WTC11 (cell line): ENCODE measurements around the gene TMED9. TPM values are rescaled to one million over a fixed set of nuclear protein-coding genes. Genes with fewer than 3 reads are reported as not detected.
A peak's percentile ranks its signal among the peaks of the same experiment; 100 is the strongest.

ENCODE experiments used
- ATAC-seq: fragments of 200-7000 bp; cut with Tn5 transposase; 2 replicates; pipeline ENCODE4 v1.10.0; 2021; ENCODE audit warnings: mild to moderate bottlenecking, moderate library complexity
- CTCF ChIA-PET: fragments of 300-600 bp; sonication (Branson Sonifier 250); formaldehyde crosslinking; loops from one replicate; lab custom pipeline; 2021; ENCODE audit warnings: antibody characterized with exemption; lab: Charles Lee
- POLR2A ChIA-PET: fragments of 350-600 bp; sonication (Branson Sonifier 250); formaldehyde crosslinking; loops from one replicate; lab custom pipeline; 2021; ENCODE audit warnings: antibody characterized with exemption; lab: Charles Lee
- DNase-seq: peaks from one replicate; pipeline ENCODE4 v3.0.0; 2021; ENCODE audit warnings: low spot score
- H3K27ac Mint-ChIP-seq: 2 replicates; pipeline ENCODE4 v1.8.0; 2021; ENCODE audit warnings: mixed read lengths
- H3K27me3 Mint-ChIP-seq: 2 replicates; pipeline ENCODE4 v1.8.0; 2021; ENCODE audit warnings: low read depth, mild to moderate bottlenecking, moderate library complexity, mixed read lengths
- H3K36me3 Mint-ChIP-seq: 2 replicates; pipeline ENCODE4 v1.8.0; 2021; ENCODE audit warnings: mixed read lengths
- H3K4me1 Mint-ChIP-seq: 2 replicates; pipeline ENCODE4 v1.8.0; 2022; ENCODE audit warnings: mixed read lengths
- H3K4me3 Mint-ChIP-seq: 2 replicates; pipeline ENCODE4 v1.8.0; 2021; ENCODE audit warnings: mild to moderate bottlenecking, moderate library complexity, mixed read lengths
- H3K9me3 Mint-ChIP-seq: 2 replicates; pipeline ENCODE4 v1.8.0; 2021; ENCODE audit warnings: mixed read lengths
- ATF3 ChIP-seq: sonication (generic); formaldehyde crosslinking; conservative IDR thresholded peaks from 2 replicates; pipeline ENCODE4 v1.8.1; 2022; ENCODE audit warnings: mild to moderate bottlenecking, missing genetic modification reagents
- CBFB ChIP-seq: sonication (generic); formaldehyde crosslinking; IDR thresholded peaks from 2 replicates; pipeline ENCODE4 v1.8.1; 2022; ENCODE audit warnings: mild to moderate bottlenecking, low read depth, missing genetic modification reagents
- CREM ChIP-seq: sonication (generic); formaldehyde crosslinking; IDR thresholded peaks from 2 replicates; pipeline ENCODE4 v1.8.1; 2022; ENCODE audit warnings: mild to moderate bottlenecking, missing genetic modification reagents, moderate library complexity
- ELF4 ChIP-seq: sonication (generic); formaldehyde crosslinking; IDR thresholded peaks from 2 replicates; pipeline ENCODE4 v1.8.1; 2022; ENCODE audit warnings: low read depth, mild to moderate bottlenecking, moderate library complexity, missing genetic modification reagents
- ETV6 ChIP-seq: sonication (generic); formaldehyde crosslinking; IDR thresholded peaks from 2 replicates; pipeline ENCODE4 v1.8.1; 2022; ENCODE audit warnings: mild to moderate bottlenecking, missing genetic modification reagents
- FOXP1 ChIP-seq: sonication (generic); formaldehyde crosslinking; IDR thresholded peaks from 2 replicates; pipeline ENCODE4 v1.8.0; 2022; ENCODE audit warnings: missing genetic modification reagents, mild to moderate bottlenecking, moderate library complexity, borderline replicate concordance
- FOXP4 ChIP-seq: sonication (generic); formaldehyde crosslinking; IDR thresholded peaks from 2 replicates; pipeline ENCODE4 v1.8.0; 2022; ENCODE audit warnings: mild to moderate bottlenecking, missing genetic modification reagents
- HMGA2 ChIP-seq: fragments of 250-450 bp; sonication (Bioruptor Pico); IDR thresholded peaks from 2 replicates; pipeline ENCODE4 v1.4.0; 2021; ENCODE audit warnings: mild to moderate bottlenecking, moderate library complexity
- IRF1 ChIP-seq: sonication (generic); formaldehyde crosslinking; IDR thresholded peaks from 2 replicates; pipeline ENCODE4 v1.8.0; 2023; ENCODE audit warnings: missing genetic modification reagents
- RELA ChIP-seq: sonication (generic); formaldehyde crosslinking; IDR thresholded peaks from 2 replicates; pipeline ENCODE4 v1.8.1; 2022; ENCODE audit warnings: missing genetic modification reagents, mild to moderate bottlenecking, borderline replicate concordance
- USF1 ChIP-seq: sonication (generic); formaldehyde crosslinking; IDR thresholded peaks from 2 replicates; pipeline ENCODE4 v1.8.0; 2022; ENCODE audit warnings: mild to moderate bottlenecking, missing genetic modification reagents
- ZBTB43 ChIP-seq: sonication (generic); formaldehyde crosslinking; IDR thresholded peaks from 2 replicates; pipeline ENCODE4 v1.8.1; 2023; ENCODE audit warnings: mild to moderate bottlenecking, missing genetic modification reagents
- ZNF232 ChIP-seq: sonication (generic); formaldehyde crosslinking; IDR thresholded peaks from 2 replicates; pipeline ENCODE4 v1.8.0; 2022; ENCODE audit warnings: mild to moderate bottlenecking, missing genetic modification reagents
- ZNF281 ChIP-seq: sonication (generic); formaldehyde crosslinking; IDR thresholded peaks from 2 replicates; pipeline ENCODE4 v1.8.0; 2023; ENCODE audit warnings: mild to moderate bottlenecking, missing genetic modification reagents
- ZNF396 ChIP-seq: fragments of 250-450 bp; sonication (Bioruptor Pico); IDR thresholded peaks from 2 replicates; pipeline ENCODE4 v1.8.0; 2021; ENCODE audit warnings: mild to moderate bottlenecking, moderate library complexity, borderline replicate concordance
- ZNF423 ChIP-seq: fragments of 250-450 bp; sonication (Bioruptor Pico); IDR thresholded peaks from 2 replicates; pipeline ENCODE4 v2.1.2; 2022; ENCODE audit warnings: mild to moderate bottlenecking, moderate library complexity
- ZNF425 ChIP-seq: fragments of 250-450 bp; sonication (Bioruptor Pico); conservative IDR thresholded peaks from 2 replicates; pipeline ENCODE4 v1.9.0; 2021; ENCODE audit warnings: mild to moderate bottlenecking
- ZNF532 ChIP-seq: fragments of 250-450 bp; sonication (Bioruptor Pico); IDR thresholded peaks from 2 replicates; pipeline ENCODE4 v1.9.0; 2021; ENCODE audit warnings: mild to moderate bottlenecking, borderline replicate concordance
- total RNA-seq: library from RNA; stranded (reverse); gene quantifications from 3 replicates; pipeline ENCODE4 v1.2.3, GENCODE V29; 2021

The TMED9 gene
- total RNA-seq, 1 experiment from 2014 or later, result 164 TPM

GRCh38 chr5:177552839-177553455 is 39.1 kb upstream of the TMED9 start (continued):
- TF ChIP-seq USF1 (CRISPR knock-in tag) (no peak), ZBTB43 (CRISPR knock-in tag) (no peak), ZNF281 (CRISPR knock-in tag) (no peak), ZNF232 (CRISPR knock-in tag) (no peak), ZNF396 (CRISPR knock-in tag) (no peak)

GRCh38 chr5:177553671-177554429 is 38.2 kb upstream of the TMED9 start:
- H3K4me3 Mint-ChIP-seq, result peak overlapping the region; percentile 83
- ChIA-PET POLR2A (interaction anchor here (1.2 to 1.4 kb wide), 2 partner anchors 53 to 57 kb away, joined by 3 to 4 read pairs; no protein-coding TSS in a partner anchor), CTCF (interaction anchor here (0.9 to 1.4 kb wide), 4 partner anchors 38 to 244 kb away, joined by 3 to 4 read pairs (median 3); partner anchors contain the start of gene TMED9)
- H3K27ac Mint-ChIP-seq, result no peak overlapping the region
- H3K9me3 Mint-ChIP-seq, result peaks cover 8% of the 10 kb centered on the region
- peak; percentile 45 for DNase-seq
- H3K36me3 Mint-ChIP-seq, result peaks cover 18% of the 10 kb centered on the region
- peaks cover 9% of the 10 kb centered on the region for H3K27me3 Mint-ChIP-seq
- ATAC-seq, result peak; percentile 21
- H3K4me1 Mint-ChIP-seq, result peaks cover 30% of the 10 kb centered on the region
- TF ChIP-seq ETV6 (CRISPR knock-in tag), result 0 out of 2 replicates have a peak, but pooled peaks have one; percentile 29
- TF ChIP-seq FOXP4 (CRISPR knock-in tag), result no peak; the same call in 1 of the 2 replicates
- no peak for TF ChIP-seq ATF3 (CRISPR knock-in tag)
- no peak for TF ChIP-seq IRF1 (CRISPR knock-in tag)
- no peak for TF ChIP-seq HMGA2 (CRISPR knock-in tag)
- TF ChIP-seq FOXP1, result peak; percentile 5; the same call in 1 of the 2 replicates
- TF ChIP-seq ZNF423 (CRISPR knock-in tag), result no peak
- TF ChIP-seq RELA, result no peak
- no peak for TF ChIP-seq ELF4
- no peak for TF ChIP-seq CBFB
- TF ChIP-seq ZNF532, result no peak
- no peak for TF ChIP-seq CREM (CRISPR knock-in tag)
- TF ChIP-seq ZNF425, result no peak
